Astrocyte of the cerebellum (primary cell): Measurements from ENCODE around the gene LCE1C.

Experiments used
- DNase-seq: peaks from one replicate; pipeline ENCODE4 v3.0.0-alpha.2; 2011; ENCODE audit warnings: low read depth
- H3K4me3 ChIP-seq: 2 replicates; pipeline ENCODE4 v1.5.1; 2011; ENCODE audit warnings: mild to moderate bottlenecking, low read depth, low read length, moderate library complexity
- CTCF ChIP-seq: IDR thresholded peaks from 2 replicates; pipeline ENCODE4 v1.5.1; 2012; ENCODE audit warnings: low read length, low read depth, moderate library complexity, mild to moderate bottlenecking; ENCODE audit errors: missing control alignments
- in situ Hi-C: cut with HindIII; loops from 2 replicates; pipeline ENCODE4 v1.10.0; 2017; ENCODE audit warnings: low sequenced_read_pairs

LCE1C gene

DNA sequence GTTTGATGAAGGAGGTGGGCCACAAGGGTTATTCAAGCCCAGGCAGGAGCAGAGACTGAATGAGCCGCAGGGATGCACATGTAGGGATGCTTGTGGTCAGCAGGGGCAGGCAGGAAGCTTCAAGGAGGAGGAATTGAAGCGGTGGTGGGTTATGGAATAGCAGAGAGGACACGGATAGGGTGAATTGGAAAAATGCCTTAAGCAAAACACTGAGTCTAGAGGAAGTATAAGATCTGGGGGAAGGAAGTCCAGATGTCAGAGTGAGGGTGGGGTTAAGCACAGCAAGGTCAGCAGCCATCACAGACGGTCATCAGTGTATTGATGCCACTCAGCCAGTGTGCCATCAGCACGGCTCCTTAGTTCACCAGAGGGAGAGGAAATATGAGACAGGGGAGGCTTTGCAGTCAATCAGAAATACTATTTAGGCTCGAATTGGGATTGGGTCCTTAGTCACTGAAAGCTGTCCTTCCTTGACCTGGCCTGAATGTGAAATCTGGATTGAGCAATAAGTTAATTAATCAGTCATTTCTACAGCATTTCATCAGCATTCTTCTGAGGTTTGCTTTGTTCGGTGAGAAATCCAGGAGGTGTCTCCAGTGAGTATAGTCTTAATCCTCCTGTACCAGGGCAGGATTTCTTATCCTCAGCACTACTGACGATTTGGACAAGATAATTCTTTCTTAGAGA is 37.5 kb downstream of the LCE1C start:
- in situ Hi-C loops: no loop called here
- no peak for DNase-seq
- TF ChIP-seq CTCF: no peak
- H3K4me3 ChIP-seq: no peak overlapping the region

- H3K4me3 ChIP-seq: no peak overlapping the region
- DNase-seq: no peak
- in situ Hi-C loops: no loop called here
- no peak for TF ChIP-seq CTCF
Observed at GRCh38 chr1:152761609-152762213, 44.7 kb downstream of the LCE1C start.

- no peak for DNase-seq
- in situ Hi-C loops: no loop called here
- TF ChIP-seq CTCF: no peak
- H3K4me3 ChIP-seq: no peak overlapping the region
Observed at GRCh38 chr1:152760551-152761190, 45.8 kb downstream of the LCE1C start.

DNA sequence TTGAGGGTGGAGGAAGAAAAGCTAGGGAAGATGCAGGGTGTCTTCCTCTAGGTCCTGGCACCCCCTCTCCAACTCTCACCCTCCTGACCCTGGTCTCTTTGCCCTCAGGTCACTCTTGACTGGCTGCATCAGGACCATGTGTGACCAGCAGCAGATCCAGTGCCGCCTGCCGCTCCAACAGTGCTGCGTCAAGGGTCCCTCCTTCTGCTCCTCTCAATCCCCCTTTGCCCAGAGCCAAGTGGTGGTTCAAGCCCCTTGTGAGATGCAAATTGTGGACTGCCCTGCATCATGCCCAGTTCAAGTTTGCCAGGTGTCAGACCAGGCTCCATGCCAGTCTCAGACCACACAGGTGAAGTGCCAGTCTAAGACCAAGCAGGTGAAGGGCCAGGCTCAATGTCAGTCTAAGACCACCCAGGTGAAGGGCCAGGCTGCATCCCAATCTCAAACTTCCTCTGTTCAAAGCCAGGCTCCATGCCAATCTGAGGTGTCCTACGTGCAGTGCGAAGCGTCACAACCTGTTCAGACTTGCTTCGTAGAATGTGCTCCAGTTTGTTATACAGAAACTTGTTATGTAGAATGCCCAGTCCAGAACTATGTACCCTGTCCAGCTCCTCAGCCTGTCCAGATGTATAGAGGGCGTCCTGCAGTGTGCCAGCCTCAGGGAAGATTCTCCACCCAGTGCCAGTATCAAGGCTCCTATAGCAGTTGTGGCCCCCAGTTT is 46.8 kb downstream of the LCE1C start:
- DNase-seq: no peak
- in situ Hi-C loops: no loop called here
- no peak overlapping the region for H3K4me3 ChIP-seq
- no peak for TF ChIP-seq CTCF

DNA sequence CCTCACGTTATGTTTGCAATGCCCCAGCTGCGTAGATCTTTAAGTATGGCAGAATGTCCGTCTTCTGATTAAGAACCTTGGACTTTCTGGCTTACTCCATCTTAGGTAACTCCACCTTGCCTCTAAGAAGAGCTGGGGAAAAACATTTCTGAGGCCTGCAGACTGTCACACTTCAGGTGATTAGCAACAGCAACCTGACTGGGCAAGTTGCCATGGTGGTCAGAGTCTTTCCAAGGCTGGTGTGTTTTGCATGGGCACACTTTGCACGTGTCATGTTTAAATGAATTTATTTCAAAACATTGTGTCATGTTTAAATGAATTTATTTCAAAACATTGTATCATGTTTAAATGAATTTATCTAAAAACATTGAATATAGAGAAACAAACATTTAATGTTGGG is 47.8 kb downstream of the LCE1C start:
- H3K4me3 ChIP-seq: no peak overlapping the region
- DNase-seq: no peak
- in situ Hi-C loops: no loop called here
- no peak for TF ChIP-seq CTCF

- no peak for DNase-seq
- TF ChIP-seq CTCF: no peak
- in situ Hi-C loops: no loop called here
- H3K4me3 ChIP-seq: no peak within 1 kb of the TSS
Observed at GRCh38 chr1:152757747-152758146, 48.7 kb downstream of the LCE1C start, which contains the start of gene KPRP. Gene KPRP, plus strand, starts transcription at chr1:152758025. Its CDS starts 1,564 bp downstream, at chr1:152759589.
